Uterus (tissue), 2 donors: ENCODE measurements around the gene TSPAN32.

Source experiments
- CTCF ChIP-seq, 4 experiments: fragments of 200-600 bp in 2 of 4; fragments of 450-650 bp in 2 of 4; sonication (generic) in 2 of 4; IDR thresholded peaks; one replicate each; pipeline ENCODE4 v1.5.1; 2016 to 2019; ENCODE audit warnings: antibody characterized with exemption in 4 of 4, mild to moderate bottlenecking in 2 of 4, moderate library complexity in 1 of 4
- POLR2A ChIP-seq, 2 donors: fragments of 450-650 bp; IDR thresholded peaks; one replicate each; pipeline ENCODE4 v1.6.1; 2016; ENCODE audit warnings: antibody characterized with exemption in 2 of 2, mild to moderate bottlenecking in 1 of 2, moderate library complexity in 1 of 2

- TF ChIP-seq CTCF (IDR thresholded peaks at IDR 0.05) (no peak), POLR2A (IDR thresholded peaks at IDR 0.05) (no peak)
These were observed 30.2 kb upstream of the TSPAN32 start for GRCh38 chr11:2271327-2272227.
